HG03196 (cell line): ENCODE data around the gene CHMP3.
"Not testable (repeated sequence)": the region's sequence is repeated elsewhere in the genome, so short reads cannot be mapped to it uniquely, and the experiment has no call there.

Source experiments
- ATAC-seq: cut with Tn5 transposase; IDR thresholded peaks from one replicate; pipeline ENCODE4 v1.9.1; 2021; ENCODE audit not compliant: unreplicated experiment

The CHMP3 gene

DNA sequence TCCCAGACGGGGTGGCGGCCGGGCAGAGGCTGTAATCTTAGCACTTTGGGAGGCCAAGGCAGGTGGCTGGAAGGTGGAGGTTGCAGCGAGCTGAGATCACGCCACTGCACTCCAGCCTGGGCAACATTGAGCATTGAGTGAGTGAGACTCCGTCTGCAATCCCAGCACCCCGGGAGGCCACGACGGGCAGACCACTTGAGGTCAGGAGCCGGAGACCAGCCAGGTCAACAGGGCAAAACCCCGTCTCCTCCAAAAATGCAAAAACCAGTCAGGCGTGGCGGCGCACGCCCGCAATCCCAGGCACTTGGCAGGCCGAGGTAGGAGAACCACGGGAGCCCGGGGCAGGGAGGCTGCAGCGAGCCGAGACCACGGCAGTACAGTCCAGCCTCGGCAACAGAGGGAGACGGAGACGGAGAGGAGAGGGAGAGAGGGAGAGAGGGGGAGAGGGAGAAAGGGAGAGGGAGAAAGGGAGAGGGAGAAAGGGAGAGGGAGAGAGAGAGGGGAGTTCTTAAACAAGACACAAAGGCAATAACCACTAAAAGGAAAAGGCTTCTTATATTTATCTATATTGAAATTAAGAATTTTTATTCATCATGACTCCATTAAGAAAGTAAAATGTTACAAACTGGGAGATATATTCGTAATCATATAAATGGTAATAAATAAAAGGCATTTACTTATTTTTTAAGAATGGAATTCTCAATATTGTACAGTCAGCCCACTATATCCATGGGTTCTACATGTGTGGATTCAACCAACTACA lies 13.1 kb downstream of the CHMP3 start:
- ATAC-seq: not testable (repeated sequence)

DNA sequence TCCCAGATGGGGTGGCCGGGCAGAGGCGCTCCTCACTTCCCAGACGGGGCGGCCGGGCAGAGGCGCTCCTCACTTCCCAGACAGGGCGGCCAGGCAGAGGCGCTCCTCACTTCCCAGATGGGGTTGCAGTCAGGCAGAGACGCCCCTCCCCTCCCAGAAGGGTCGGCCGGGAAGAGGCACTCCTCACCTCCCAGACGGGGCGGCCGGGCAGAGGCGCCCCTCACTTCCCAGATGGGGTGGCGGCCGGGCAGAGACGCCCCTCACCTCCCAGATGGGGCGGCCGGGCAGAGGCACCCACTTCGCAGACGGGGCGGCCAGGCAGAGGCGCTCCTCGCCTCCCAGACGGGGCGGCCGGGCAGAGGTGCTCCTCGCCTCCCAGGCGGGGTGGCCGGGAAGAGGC lies 13.8 kb downstream of the CHMP3 start:
- ATAC-seq: not testable (repeated sequence)

DNA sequence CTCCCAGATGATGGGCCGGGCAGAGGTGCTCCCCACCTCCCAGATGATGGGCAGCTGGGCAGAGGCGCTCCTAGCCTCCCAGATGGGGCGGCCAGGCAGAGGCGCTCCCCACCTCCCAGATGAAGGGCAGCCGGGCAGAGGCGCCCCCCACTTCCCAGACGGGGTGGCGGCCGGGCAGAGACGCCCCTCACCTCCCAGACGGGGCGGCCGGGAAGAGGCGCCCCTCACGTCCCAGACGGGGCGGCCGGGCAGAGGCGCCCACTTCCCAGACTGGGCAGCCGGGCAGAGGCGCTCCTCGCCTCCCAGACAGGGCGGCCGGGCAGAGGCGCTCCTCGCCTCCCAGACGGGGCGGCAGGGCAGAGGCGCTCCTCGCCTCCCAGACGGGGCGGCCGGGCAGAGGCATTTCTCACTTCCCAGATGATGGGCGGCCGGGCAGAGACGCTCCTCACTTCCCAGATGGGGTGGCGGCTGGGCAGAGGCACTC lies 14.3 kb downstream of the CHMP3 start:
- not testable (repeated sequence) for ATAC-seq

DNA sequence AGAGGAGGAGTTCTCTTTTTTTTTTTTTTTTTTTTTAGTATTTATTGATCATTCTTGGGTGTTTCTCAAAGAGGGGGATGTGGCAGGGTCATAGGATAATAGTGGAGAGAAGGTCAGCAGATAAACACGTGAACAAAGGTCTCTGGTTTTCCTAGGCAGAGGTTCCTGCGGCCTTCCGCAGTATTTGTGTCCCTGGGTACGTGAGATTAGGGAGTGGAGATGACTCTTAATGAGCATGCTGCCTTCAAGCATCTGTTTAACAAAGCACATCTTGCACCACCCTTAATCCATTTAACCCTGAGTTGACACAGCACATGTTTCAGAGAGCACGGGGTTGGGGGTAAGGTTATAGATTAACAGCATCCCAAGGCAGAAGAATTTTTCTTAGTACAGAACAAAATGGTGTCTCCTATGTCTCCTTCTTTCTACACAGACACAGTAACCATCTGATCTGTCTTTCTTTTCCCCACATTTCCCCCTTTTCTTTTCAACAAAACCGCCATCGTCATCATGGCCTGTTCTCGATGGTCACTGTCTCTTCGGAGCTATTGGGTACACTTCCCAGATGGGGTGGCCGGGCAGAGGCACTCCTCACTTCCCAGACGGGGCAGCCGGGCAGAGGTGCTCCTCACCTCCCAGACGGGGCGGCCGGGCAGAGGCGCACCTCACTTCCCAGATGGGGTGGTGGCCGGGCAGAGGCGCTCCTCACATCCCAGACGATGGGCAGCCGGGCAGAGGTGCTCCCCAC lies 14.9 kb downstream of the CHMP3 start:
- ATAC-seq: not testable (repeated sequence)

DNA sequence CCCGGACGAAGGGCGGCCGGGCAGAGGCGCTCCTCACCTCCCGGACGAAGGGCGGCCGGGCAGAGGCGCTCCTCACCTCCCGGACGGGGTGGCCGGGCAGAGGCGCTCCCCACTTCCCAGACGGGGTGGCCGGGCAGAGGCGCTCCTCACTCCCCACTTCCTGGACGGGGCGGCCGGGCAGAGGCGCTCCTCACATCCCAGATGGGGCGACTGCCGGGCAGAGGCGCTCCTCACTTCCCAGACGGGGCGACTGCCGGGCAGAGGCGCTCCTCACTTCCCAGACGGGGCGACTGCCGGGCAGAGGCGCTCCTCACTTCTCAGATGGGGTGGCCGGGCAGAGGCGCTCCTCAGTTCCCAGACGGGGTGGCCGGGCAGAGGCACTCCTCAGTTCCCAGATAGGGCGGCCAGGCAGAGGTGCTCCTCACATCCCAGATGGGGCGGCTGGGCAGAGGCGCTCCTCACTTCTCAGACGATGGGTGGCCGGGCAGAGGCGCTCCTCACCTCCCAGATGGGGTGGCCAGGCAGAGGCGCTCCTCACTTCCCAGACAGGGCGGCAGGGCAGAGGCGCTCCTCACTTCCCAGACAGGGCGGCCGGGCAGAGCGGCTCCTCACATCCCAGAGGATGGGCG lies 17.8 kb downstream of the CHMP3 start:
- ATAC-seq: not testable (repeated sequence)

DNA sequence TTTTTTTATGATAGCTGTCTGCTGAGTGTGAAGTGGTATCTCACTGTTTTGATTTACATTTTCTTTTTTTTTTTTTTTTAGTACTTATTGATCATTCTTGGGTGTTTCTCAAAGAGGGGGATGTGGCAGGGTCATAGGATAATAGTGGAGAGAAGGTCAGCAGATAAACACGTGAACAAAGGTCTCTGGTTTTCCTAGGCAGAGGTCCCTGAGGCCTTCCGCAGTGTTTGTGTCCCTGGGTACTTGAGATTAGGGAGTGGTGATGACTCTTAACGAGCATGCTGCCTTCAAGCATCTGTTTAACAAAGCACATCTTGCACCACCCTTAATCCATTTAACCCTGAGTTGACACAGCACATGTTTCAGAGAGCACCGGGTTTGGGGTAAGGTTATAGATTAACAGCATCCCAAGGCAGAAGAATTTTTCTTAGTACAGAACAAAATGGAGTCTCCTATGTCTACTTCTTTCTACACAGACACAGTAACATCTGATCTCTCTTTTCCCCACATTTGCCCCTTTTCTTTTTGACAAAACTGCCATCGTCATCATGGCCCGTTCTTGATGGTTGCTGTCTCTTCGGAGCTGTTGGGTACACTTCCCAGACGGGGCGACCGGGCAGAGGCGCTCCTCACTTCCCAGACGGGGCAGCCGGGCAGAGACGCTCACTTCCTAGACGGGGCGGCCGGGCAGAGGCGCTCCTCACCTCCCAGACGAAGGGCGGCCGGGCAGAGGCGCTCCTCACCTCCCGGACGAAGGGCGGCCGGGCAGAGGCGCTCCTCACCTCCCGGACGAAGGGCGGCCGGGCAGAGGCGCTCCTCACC lies 18.8 kb downstream of the CHMP3 start:
- ATAC-seq: not testable (repeated sequence)

DNA sequence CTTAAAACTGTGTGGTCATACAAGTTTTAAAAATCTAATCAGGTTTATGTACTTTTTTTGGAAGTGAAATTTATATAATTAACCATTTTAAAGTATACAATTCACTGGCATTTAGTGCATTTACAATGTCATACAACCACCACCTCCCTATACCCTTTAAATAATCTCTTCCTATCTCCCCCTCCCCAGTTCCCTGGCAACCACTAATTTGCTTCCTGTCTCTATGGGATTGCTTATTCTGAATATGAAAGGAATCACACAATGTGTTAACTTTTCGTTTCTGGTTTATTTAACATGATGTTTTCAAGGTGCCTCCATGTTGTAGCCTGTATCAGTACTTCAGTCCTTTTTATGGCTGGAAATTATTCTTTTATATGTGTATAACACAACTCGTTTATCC lies 19.4 kb downstream of the CHMP3 start:
- no peak for ATAC-seq

DNA sequence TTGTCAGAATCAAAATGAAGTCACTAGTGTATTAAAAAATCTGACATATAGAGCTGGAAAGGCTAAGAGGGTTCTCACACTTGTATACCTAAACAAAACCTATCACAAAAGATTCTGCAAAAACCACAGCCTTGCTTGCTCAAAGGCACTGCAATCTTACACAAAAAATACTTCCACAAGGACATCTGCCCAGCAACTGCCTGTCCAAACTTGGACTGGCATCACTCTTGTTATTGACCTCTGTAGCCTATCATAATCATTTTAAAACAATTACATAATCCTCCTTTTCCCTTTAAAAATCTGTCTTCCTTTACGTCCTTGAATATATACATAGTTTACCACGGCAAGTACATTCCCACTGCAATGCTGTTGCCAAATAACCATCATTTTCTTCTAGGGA lies 19.9 kb downstream of the CHMP3 start:
- ATAC-seq: no peak

DNA sequence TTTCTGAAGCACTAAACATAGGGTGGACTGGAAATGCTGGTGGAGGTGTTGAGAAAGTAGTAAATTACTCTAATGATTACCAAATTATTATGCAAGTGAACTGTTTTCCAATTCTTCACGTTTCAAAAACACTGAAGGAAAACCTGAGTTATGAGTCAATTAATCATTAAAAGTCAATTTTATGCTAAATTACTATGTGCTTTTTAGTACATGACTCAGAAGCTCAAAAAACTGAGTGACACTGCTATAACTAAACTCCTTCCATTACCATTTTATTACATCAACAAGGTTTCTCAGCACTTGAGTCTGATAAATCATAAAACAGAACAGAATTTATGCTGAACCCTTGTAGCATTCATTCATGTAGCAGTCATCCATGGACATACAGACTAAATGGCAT lies 20.4 kb downstream of the CHMP3 start:
- no peak for ATAC-seq

DNA sequence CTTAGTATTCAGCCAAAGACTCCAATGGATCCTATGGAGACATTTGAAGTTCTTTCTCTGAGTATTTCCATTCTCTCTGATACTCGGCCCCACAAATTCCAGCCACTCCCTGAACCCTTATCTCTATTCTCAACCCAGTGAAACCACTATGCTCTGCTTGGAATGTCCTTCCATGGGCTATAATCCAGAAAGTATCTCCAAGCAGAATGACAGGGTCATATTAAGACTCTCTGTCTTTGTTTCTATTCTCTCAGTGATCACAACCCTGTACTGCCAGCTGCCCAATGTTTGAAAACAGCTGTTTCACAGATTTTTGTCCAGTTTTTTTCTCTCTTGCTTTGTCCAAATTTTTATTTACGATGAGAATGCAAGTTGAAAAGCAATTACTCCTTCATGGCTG lies 21.9 kb downstream of the CHMP3 start:
- no peak for ATAC-seq

DNA sequence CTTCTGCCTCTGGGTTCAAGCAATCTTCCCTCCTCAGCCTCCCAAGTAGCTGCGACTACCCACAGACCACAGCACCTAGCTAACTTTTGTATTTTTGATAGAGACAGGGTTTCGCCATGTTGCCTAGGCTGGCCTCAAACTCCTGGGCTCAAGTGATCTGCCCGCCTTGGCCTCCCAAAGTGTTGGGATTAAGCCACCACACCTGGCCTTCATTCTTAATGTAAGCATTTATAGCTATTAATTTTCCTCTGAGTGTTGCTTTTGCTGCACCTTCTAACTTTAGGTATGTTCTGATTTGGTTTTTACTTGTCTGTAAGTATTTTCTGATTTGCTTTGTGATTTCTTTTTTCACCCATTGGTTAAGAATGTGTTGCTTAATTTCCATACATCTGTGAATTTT lies 29.7 kb downstream of the CHMP3 start:
- no peak for ATAC-seq

DNA sequence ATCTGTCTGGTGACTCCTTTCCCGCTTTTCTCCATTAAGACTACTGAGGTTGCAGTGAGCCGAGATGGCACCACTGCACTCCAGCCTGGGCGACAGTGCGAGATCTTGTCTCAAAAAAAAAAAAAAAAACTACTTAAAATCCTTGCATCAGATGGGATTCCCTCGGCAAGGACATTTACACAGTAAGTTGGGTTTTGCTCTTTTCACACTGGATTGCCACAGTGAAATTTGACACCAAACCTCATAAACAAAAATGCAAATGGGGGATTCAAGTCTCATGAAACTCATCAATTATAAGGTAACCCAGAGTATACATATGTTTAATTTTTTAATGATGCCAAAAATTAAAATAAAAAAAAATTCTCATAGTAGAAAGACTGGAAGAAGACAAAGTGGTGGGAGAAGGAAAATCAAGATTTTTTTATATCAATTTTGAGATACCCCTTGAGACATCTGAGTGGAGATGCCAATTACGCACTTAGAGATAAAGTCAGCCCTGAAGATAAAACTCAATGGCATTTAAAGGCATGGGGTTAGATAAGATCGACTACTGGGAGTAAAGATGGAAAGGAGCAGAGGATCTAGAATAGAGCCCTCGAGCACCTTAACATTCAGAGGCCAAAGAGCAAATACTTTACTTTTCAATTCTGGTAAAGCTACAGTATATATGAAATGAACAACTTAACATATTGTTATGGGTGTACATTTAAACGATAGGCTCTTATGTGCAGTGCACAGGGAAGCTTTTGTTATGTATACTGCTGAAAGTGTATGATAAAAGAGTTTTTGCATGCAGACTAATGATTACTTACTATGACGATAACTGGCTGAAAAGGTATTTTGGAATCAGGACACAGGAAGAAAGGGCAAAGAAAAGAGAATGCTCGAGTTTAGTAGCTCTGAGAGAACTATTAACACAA lies 37.6 kb downstream of the CHMP3 start:
- no peak for ATAC-seq

DNA sequence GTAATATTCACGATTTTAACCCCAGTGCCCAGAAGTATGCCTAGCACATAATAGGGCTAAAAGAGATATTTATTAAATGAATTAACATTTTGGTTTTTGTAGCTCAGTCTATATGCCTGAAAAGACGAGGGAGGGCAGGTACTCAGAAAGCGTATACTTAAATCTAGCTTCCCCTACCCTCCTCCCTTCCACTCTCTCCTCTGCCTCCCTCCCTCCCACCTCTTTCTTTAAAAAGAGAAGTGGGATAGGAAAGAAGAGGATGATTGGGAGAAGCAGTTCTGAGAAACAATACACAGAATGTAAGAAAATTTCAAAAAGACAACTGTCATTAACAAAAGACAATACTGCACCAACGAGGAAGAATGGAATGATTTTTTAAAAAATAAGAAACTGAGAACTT lies 39.8 kb downstream of the CHMP3 start:
- no peak for ATAC-seq

DNA sequence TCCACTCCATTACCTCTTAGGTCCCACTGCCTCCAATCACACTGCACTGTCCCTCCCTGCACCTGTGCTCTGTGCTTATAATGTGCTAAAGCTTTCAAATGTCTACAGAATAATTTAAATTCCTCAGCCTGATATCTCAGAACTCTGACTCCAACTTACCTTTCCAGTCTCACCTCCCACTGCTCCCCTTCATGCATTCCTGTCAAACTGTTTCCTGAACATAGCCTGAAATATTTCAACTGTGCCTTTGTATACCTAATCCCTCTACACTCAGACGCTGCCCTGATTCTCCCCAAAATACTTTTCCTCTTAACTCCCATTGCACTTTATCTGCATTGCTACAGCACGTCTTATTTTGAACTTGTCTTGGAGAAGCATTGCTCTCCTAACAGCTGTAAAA lies 40.5 kb downstream of the CHMP3 start:
- ATAC-seq: no peak

DNA sequence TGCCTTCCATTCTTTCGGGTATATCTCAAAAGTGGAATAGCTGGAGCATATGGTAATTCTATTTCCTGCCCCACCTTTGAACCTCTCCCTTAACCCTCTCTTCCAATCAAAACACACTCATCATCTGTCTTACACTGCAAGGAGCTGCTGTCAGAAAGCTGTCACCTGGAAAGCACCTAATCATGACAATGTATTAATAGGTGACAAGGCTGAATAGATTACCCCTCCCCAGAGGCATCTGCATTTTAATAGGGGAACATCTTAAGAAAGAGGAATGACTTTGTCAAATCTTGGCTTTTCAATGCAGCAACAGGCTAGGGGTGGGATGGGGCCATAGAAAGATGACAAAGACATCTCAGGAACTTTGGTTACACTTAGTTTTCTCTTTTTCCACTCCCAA lies 41.3 kb downstream of the CHMP3 start:
- ATAC-seq: no peak

DNA sequence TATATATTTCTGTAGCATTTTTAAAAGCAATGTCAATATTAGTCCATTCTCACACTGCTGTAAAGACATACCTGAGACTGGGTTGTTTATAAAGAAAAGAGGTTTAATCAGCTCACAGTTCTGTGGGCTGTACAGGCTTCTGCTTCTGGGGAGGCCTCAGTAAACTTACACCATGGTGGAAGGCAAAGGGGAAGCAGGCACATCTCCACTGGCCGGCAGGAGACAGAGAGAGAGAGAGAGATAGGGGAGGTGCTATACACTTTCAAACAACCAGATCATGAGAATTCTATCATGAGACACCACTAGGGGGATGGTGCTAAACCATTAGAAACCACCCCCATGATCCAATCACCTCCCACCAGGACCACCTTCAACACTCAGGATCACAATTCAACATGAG lies 43.1 kb downstream of the CHMP3 start:
- no peak for ATAC-seq

DNA sequence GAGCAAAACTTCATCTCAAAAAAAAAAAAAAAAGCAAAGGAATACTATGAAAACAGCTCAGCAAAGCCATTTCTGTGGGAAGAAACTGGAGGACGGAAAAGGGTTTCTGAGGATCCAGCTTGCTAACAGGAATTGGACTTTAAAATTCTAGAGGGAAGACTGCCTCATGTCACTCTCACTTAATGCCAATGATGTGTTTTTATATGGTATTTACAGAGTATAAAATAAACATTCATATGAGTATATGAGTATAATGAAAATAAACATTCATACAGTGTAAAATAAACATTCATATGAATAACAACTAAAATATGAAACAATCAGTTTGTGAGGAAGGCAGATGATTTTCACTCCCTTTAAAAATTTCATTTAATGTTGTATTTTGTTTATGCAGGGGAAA lies 43.9 kb downstream of the CHMP3 start:
- ATAC-seq: no peak

DNA sequence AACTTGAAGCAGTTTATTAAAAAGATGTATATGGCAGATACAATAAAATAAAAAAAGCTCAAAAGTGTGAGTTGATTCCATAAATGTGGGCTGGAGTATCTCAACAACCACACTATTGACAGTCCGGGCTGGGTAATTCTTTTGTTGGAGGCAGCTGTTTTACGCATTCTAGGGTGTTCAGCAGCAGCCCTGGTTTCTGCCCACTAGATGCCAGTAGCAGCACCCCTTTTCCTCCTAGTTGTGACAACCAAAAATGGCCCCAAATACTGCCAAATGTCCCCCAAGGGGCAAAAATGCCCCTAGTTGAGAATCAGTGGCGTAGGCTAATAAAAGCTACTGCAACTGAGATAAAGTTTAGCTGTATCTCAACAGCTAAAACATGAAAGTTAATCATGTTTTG lies 44.8 kb downstream of the CHMP3 start:
- no peak for ATAC-seq

DNA sequence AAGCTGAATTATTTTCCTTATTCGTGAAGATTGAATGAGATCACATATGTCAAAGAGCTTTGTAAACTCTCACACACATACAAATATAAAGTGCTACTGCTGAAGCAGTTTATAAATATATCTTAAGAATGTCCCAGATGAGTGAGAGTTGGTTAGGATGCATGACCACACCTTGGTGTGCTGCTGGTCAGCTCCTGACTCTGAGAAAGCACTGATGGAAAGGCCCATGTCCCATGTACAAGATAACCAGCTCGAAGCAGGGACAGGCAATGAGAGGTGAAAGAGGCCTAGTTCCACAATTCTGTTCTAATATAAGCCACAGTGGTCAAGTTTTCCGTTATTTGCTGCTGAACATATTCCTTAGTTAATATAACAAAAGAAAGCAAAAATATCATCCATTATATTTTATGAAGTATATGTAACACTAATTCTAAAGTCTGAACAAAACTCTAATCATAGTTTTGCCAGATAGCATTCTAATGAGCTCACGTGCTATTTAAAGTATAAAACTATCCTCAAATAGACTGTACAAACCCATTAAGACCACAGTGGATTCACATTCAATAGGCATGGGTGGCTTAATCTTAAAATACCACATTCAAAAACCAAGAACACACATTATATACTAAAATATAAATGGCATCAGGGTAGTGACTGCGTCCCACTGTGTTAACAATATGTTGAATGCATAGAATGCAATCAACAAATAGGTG lies 49.1 kb downstream of the CHMP3 start:
- ATAC-seq: no peak
